GM18861 (cell line): Measurements from ENCODE around the gene UNC5C.

Source experiments
- ATAC-seq: cut with Tn5 transposase; IDR thresholded peaks from one replicate; pipeline ENCODE4 v1.9.1; 2021; ENCODE audit not compliant: unreplicated experiment

The UNC5C gene

DNA sequence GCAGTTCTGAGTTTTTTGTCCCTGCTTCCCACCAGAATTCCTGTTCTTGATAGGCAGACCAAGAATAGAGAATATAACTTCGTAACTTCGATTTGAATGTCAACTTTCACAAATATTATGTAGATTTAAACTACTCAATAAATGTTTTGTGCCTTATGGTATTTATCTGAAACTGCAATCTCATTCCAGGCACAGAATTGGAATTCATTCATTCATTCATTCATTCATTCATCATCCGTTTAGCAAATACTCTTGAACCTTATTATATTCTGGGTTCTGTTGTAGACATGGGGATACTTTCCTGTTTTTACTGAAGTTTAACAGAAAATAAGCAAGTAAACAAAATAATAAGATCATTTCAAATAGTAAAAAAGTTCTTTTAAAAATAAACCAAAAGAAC is 324.4 kb downstream of the UNC5C start:
- ATAC-seq: no peak

DNA sequence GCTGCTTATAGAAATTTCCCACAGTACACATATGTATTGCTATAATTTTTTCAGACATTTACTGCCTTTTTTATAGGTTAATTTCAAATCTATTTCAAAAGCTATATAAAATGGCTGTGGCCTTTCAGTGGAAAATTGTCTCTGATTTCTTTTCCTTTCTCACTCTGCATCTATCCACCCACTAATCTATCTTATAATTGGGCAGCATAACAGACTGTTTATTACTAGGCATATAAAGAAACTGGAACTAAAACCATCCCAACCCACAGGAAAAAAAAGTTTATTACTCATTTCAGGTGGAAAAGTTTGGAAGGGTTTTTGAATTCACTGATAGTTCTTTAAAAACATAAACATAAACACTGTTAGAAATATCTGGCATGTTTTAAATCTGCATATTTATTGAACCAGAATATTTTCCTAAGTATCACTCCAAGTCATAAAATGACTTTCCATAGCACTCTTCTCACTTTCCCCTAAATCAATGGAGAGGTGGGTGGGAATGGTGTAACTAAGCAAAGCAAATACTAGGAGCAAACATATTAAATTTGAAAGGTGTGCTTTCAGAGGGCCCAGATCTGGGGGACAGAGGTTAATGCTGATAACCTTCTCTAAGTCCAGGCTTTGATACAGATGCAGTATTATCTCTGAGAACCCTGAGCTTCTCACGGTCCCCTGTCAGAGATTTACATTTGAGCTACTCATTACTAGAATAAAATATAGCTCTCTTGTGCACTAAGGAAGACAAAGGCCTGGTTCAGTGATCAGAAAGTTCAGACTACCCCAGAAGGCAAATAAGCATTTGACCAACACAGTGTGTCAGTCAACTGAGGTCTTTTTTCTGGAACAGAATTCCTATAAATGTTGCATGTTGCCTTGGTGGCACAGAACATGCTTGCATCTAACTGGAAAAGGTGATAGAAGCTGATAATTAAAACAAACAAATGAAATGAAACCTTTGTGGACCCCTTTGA is 328.3 kb downstream of the UNC5C start:
- ATAC-seq: no peak

DNA sequence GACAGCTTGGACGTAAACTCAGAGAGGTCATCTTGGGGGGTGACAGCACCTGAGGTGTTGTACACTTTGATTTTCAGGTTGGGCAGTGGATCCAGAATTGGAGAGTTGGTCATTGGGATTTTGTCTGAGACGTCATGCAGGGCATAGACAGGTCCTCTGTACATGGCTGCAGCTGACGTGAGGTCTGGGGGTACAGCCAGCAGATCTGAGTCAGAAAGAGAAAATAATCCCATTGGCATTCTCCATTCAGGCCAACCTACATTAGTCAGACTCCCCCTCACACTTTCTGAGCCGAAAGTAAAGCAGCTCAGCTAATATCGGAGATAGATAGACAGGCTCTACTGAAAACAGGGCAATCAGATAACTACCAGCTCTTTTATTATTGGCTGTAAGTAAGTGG is 329.7 kb downstream of the UNC5C start:
- no peak for ATAC-seq

DNA sequence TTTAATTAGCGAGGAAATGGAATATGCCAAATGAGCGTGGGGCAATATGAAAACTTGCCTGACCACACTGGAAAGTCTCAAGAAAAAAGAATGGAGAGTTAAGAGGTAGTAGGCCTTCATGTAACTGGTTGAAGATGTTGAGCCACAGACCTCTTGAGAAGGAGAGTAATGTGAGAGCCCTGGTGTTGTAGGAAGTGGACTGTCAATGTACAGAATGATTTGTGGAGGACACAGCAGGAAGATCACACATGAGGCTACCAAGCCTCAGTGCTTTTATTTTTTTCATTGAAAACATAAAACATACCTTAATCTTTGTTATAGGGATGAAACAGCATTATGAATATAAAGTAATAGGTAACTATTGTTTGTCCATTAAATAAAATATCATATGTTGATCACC is 331.6 kb downstream of the UNC5C start:
- no peak for ATAC-seq

DNA sequence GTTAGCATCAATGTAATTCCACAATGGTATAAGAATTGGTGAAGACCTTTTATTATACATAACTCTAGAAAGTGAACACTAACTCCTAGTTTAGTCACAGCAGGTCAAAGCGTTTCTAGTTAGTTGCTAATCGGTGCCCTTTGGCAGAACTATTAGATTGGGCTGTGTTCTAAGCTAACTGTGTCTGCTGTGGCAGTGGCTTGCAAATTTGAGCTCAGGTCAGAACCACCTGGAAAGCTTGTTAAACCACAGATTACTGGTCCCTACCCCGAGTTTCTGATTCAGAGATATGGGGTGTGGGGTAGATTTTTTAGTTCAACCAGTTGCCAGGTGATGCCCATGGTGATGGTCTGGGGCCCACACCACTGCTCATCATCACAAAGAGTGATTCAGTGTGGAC is 332.1 kb downstream of the UNC5C start:
- ATAC-seq: no peak

DNA sequence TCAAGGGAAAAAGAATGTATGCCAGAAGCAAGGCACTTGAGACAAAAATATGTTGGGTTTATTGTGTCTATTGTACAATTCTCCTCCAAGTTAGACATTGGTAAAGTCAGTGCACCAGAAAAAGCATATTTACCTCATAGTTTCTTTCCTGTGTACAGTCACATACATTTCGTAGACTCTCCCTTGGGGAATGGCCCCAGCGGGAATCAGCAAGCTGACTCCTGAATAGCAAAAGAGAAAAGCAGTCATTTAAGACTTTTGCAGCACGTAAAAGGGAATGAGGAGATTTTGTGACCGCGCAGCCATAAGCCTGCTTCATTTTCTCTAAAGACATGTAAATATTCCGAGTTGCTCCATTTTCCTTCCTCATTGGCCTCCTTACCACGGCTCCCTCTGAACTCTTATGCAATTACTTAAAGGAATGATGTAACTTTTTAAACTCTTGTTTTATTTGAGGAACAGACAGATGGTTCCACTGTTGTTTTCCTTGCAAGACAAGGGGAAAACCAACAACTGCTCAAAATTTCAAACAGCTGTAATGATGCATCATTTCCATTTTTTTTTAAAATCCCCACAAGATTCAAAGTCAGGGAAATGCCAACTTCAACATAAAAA is 332.7 kb downstream of the UNC5C start:
- no peak for ATAC-seq

DNA sequence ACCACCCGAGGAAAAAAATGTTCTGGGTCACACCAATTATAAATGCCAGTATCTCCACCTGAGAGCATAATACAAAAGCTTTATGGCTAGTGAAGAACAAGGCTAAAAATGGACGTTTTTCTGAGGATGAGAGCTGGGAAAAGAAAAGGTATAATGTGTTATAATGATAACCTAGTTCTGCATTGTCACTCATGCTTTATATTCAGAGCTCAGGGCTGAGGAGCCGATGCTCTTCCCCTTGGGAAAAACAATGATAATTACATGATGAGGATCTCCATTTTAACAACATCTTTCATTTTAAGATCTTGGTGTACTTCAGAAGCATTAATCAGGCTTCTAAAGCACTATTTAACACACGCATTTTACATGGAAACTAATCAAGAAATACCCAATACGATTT is 333.7 kb downstream of the UNC5C start:
- ATAC-seq: no peak

DNA sequence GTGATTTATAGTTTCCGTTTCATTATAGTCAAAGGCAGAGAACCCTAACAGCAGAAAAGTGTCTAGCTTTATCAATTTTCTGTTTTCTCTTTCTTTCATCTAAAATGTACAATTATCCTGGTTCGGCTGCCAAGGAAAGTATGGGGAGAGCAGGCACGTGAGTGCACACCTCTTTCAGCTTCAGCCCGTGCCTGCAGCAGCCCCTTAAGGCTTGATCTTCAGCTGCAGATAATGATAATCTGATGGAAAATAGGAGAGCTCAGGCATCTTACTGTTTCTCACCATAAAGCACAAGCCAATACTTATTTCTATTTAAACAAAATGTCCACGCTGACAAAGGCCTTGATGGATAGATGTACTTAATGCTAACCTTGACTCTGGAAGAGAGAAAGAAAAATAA is 334.4 kb downstream of the UNC5C start:
- ATAC-seq: no peak

DNA sequence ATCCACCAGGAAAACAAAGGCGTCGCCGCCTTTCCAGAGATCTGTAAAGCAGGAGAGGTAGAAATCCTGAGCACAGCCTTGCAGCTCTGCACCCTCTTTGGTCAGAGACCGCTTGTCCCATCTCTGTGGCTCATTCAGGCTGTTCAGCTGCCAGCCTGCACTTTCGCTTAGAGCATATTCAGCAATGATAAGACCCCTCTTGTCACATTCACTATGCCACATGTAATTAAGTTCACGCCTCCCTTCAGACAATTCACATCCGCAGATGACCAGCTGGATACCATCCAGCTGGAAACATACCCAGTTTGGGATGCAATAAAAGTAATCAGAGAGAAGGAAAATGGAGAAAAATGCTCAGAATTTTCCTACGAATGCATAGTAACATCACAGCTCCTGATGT is 335.4 kb downstream of the UNC5C start:
- no peak for ATAC-seq

DNA sequence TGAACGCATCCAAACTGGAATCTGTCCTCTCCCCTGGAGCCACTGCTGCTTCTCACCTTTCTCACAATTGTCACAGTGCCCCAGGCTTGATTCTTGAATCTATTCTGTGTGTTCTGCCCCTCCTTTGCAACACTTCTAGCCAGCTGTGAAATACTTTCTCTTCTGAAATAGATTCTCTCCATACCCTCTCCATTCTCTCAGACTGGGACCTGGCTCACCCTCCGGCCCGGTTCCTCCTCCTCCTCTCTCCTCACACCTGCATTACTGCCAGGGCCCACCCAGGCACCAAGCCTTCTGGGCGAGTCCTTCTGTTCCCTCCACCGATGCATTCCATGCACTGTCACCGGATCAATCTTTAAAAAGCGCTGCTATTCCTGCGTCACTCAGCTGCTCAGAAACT is 336.1 kb downstream of the UNC5C start:
- no peak for ATAC-seq

DNA sequence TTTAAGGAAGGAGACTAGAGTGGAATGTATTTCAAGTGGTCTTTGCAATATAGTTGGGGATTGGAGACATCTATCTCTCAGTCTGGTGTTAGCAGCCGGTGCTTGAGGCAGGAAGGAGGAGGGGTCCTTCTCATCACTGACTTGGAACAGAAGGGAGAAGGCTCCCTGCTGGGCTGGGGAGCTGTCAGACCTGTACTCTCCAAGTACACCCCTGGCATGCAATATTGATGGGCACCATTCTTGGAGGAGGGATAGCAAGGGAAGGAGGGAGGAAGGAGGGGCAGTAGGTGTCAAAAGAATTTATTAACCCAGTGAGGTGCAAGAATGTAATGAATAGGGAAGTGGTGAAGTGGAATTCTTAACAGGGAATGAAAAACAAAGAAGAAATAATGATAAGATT is 338.8 kb downstream of the UNC5C start:
- no peak for ATAC-seq

DNA sequence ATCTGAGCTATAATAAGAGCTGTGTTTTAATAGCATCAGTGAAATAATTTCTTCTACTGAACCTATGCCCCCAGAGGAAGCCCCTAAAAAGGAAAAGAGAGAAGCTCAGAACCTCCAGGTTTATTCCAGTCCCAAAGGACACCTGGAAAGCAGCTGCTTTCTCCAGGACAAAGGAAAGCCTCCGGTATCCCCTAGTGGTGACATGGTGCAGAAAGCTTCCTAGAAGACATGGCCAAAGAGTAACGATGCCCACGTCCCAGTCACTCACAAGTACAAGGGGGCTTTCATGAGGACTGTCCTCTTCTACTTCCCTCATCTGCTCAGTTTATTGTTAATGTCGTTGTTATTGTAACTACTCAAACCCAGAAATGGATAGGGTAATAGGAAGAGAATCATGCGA is 343.9 kb downstream of the UNC5C start:
- ATAC-seq: no peak

DNA sequence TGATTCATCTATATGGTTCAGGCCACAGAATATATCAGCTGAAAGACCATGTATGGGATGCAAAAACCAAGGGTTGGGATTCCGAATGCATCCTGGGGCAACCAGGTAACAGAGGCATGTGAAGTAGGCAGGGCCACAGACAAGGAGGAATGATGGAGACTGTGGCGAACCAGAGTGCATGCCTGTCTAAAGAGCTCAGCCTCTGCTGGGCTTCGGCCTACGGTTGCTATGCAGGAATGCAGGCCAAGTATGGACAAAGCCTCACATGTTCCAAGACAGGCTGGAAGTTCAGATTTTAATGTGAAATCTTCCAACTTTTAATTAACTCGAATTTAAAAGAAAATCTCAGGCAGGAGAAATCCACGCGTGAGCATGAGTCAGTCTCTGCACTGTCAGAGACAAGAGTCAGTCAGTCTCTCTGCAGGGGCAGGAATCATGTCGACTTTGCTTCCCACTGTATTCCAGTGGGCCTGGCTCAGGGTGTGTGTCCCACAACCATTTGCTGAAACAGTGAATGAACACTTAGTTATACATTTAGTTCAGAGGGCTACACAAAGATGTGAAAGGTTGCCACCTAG is 344.4 kb downstream of the UNC5C start:
- ATAC-seq: no peak

DNA sequence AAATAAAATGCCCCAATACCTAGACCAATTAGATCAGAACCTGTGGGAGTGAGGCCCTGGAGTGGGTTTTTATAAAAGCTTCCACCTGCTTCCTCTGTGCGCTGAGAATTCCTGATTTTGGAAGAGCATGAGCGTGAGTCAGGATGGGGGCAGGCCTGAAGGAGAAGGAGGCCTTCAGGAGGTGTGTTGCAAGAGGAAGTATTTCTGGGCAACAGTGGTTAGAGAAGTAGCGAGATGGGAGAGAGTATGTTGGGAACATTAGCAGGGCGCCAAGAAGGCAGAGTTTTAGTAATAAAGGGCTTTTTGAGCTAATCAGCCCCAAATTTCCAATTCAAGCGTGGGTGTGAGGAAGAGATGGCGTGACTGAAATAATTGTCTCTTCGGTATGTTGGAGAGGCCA is 349.8 kb downstream of the UNC5C start:
- no peak for ATAC-seq

DNA sequence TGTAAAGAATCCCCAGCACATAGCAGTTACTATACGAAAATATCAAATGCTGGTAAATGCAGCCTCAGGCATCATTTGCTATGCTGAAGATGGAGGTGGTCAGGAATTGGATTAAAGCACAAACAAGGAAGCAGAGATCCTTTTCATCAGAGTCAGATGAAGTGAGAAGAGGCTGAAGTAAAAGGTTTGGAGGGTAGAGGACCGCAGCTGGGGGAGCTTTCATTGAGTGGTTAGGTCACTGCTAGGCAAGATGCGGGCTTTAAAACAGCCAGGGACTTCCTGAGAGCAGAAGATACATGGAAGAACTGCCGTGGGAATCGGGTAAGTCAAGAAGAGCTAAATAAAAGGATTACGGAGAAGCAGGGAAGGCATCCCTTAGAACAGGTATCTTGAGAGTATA is 351.4 kb downstream of the UNC5C start:
- no peak for ATAC-seq

DNA sequence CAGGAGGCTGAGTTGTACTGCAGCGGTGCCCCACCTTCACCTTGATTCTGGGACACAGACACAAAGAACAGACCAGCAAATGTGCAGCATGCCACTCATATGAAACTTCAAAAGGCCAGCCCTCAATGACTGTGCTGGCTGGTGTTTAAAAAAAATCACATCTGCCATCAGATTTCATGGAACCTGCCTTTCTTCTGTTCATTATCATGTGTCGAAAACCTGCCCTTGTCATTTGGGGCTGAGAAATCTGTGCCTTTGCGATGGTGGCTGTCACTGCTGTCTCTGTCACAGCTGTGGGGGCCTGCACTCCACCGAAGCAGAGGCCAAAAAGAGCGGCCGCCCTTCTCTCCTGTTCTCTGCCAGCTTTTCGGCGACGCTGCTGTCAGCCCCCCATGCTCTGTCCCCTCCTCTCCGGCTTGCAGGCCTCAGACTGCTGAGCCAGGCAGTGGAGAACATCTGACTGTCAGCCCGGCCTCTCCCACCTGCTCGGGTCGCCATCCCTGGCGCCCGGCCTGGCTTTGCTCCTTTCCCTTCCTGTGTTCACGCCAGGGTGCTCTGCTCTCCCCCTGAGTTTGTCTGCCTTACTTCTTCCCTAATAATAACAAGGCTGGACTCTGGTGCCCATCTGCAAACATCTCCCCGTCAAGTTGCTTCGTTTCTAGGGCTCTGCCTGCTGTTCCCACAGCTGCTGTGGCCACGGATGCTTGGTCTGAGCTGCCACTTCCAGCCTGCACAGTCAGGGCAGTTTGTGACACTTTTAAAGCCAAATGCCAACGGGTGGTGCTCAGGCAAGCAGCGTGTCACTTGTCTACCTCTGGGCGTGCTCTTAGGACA is 355.2 kb downstream of the UNC5C start:
- no peak for ATAC-seq

DNA sequence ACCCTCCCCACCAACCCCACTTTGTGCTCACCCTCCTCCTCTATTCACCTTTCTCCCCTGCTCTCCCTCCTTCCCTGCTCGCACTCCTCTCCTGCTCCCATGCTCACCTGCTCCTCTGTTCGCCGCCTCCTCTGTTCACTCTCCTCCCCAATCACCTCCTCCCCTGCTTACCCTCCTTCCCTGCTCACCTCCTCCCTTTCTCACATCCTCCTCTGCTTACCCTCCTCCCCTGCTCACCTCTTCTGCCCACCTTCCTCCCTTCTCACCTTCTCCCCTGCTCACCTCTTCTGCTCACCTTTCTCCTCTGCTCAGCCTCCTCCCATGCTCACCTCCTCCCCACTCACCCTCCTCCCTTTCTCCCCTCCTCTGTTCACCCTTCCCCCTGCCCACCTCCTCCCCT is 357.2 kb downstream of the UNC5C start:
- no peak for ATAC-seq

DNA sequence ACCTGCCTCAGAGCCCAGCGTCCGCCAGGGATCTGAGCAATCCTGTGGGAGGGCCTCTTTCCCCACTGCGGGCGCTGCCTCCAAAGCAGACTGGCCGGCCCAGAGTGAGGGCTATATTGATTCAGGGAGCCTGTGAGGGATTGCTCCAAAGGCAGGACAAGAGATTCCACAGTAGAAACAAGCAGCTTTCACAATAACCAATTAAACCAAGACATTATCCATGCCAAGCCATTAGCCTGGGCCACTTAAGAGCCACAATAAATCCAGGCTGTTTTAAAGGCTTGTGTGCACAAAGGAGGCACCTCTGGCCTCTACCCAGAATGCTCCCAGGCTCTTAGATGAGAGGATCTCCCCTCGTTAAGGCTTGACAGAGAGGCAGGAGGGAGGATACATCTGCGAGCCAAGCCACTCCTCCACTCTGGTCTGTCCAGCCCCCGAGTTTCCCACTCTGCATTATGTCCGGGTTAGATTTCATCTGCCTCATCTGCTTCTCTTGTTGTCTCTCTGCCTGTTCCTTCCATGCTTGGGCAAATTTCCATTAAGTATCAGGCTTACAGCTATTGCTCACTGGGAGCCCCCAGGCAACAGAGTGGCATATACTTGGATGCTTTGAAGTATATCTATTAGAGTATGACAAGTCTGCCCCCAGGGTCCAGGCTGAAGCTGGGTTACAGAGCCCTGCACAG is 357.9 kb downstream of the UNC5C start:
- no peak for ATAC-seq

DNA sequence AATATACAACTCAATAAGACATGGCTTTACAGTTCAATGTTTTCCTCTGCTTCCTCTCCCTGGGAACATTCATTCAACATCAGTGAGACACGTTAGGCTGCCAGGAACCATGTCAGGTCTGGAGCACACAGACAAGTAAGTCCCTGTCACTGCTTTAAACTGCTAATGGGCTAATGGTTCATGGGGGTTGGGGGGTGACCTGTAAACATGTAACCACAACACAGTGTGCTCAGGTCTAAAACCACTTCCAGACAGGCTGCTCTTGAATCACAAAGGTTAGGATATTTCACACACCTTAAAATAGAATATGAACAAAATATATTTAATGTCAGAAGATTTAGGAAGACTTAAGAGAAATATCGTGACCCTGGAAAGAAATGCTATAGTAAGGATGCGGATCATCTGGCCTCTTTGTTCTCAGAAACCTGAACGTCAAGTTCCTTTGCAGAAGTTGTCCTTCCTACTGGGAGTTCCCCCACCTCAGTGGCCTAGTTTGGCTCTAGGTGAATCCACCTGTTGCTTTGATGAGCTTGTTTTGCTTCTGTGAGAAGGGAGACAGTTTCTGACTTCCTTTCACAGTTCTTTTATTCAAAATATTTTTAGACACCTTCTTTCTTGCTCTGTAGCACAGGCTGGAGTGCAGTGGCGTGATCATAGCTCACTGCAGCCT is 359.9 kb downstream of the UNC5C start:
- no peak for ATAC-seq

DNA sequence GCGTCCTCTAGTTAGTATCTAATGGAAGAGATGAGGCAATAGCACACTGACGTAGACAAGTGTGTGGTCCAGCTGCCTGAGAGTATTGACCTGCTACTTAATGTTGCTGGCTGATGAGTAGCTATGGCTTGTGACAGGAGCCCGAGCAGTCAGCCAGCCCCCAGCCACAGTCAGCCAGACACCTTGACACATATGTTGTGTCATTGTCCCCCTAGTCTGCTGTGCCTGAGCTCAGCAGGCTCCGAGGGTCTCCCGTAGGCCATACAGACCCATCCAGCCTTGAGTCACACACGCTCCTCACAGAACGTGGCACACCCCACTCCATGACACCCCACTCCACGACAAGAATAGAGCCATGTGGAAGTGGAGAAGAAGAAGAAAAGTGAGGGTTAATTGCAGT is 362.1 kb downstream of the UNC5C start:
- no peak for ATAC-seq
